B cell (primary cell): ENCODE results near the gene MAPKAP1. TPM values are rescaled to one million over a fixed set of nuclear protein-coding genes. Genes with fewer than 3 reads are reported as not detected.

Experiments
- ATAC-seq: fragments of 200-7000 bp; cut with Tn5 transposase; one replicate; pipeline ENCODE4 v1.10.0; 2021; ENCODE audit warnings: low read depth, mild to moderate bottlenecking, moderate number of reproducible peaks, moderate library complexity
- CTCF ChIA-PET: fragments of 350-600 bp; sonication (Branson Sonifier 250); formaldehyde crosslinking; loops from one replicate; lab custom pipeline; 2021; ENCODE audit warnings: antibody characterized with exemption, inconsistent platforms; lab: Charles Lee
- POLR2A ChIA-PET: fragments of 350-600 bp; sonication (Branson Sonifier 250); formaldehyde crosslinking; loops from one replicate; lab custom pipeline; 2021; ENCODE audit warnings: antibody characterized with exemption; lab: Charles Lee
- DNase-seq: peaks from one replicate; pipeline ENCODE4 v3.0.0; 2013
- H2AFZ ChIP-seq: 2 replicates; pipeline ENCODE4 v1.6.1; 2012; ENCODE audit warnings: mild to moderate bottlenecking, low read depth, low read length; ENCODE audit not compliant: insufficient read depth, poor library complexity, severe bottlenecking
- H3K27ac ChIP-seq, 2 donors: 1 replicate in 1 of 2; 2 replicates in 1 of 2; pipeline ENCODE4 v1.5.1; 2012 to 2013; ENCODE audit warnings: low read length in 2 of 2, mild to moderate bottlenecking in 2 of 2, moderate library complexity in 1 of 2
- H3K27me3 ChIP-seq, 4 experiments: fragments of 200-600 bp in 1 of 4; sonication (generic) in 1 of 4; replicated peaks in 1 of 4; 1 replicate in 2 of 4; 2 replicates in 2 of 4; pipeline versions ENCODE4 v1.6.1 to v1.7.0; 2013 to 2016; ENCODE audit warnings: low read length in 3 of 4, mild to moderate bottlenecking in 2 of 4, mixed read lengths in 1 of 4, moderate library complexity in 1 of 4; ENCODE audit not compliant: insufficient read depth in 4 of 4, control insufficient read depth in 3 of 4; ENCODE audit errors: control extremely low read depth in 1 of 4
- H3K36me3 ChIP-seq, 2 experiments: replicated peaks in 1 of 2; 1 replicate in 1 of 2; 2 replicates in 1 of 2; pipeline versions ENCODE4 v1.6.1 to v1.7.1; 2013; ENCODE audit warnings: low read length in 1 of 2; ENCODE audit not compliant: insufficient read depth in 2 of 2, control insufficient read depth in 1 of 2; ENCODE audit errors: control extremely low read depth in 1 of 2, extremely low read depth in 1 of 2
- H3K4me1 ChIP-seq, 2 donors: fragments of 200-600 bp in 1 of 2; sonication (generic) in 1 of 2; 1 replicate in 1 of 2; 2 replicates in 1 of 2; pipeline versions ENCODE4 v1.5.1 to v1.6.1; 2013 to 2017; ENCODE audit warnings: low read length in 2 of 2; ENCODE audit not compliant: control insufficient read depth in 2 of 2, insufficient read depth in 2 of 2
- H3K4me2 ChIP-seq: replicated peaks from 2 replicates; pipeline ENCODE3; 2012; ENCODE audit warnings: mild to moderate bottlenecking, low read depth, low read length; ENCODE audit not compliant: poor library complexity, severe bottlenecking
- H3K4me3 ChIP-seq, 5 experiments: fragments of 200-600 bp in 1 of 5; sonication (generic) in 1 of 5; 1 replicate in 3 of 5; 2 replicates in 2 of 5; pipeline versions ENCODE4 v1.5.1 to v1.7.0; 2011 to 2016; ENCODE audit warnings: low read length in 4 of 5, mild to moderate bottlenecking in 4 of 5, low read depth in 2 of 5, control low read depth in 1 of 5, moderate library complexity in 1 of 5; ENCODE audit not compliant: insufficient read depth in 1 of 5; ENCODE audit errors: control extremely low read depth in 1 of 5, extremely low read depth in 1 of 5
- H3K79me2 ChIP-seq: fragments of 200-600 bp; sonication (generic); one replicate; pipeline ENCODE4 v1.6.0; 2016; ENCODE audit warnings: low read length; ENCODE audit not compliant: control insufficient read depth, insufficient read depth
- H3K9ac ChIP-seq: fragments of 200-600 bp; sonication (generic); 2 replicates; pipeline ENCODE4 v1.6.1; 2017; ENCODE audit warnings: mild to moderate bottlenecking, low read length, moderate library complexity
- H3K9me3 ChIP-seq, 3 donors: one replicate each; pipeline versions ENCODE4 v1.6.1 to v1.7.1; 2013; ENCODE audit warnings: low read length in 2 of 3; ENCODE audit not compliant: control insufficient read depth in 2 of 3, insufficient read depth in 1 of 3; ENCODE audit errors: control extremely low read depth in 1 of 3
- H4K20me1 ChIP-seq: 2 replicates; pipeline ENCODE4 v1.6.0; 2012; ENCODE audit warnings: mild to moderate bottlenecking, low read length; ENCODE audit not compliant: insufficient read depth, control insufficient read depth, poor library complexity, severe bottlenecking
- H3K27ac Mint-ChIP-seq: one replicate; pipeline ENCODE4 v1.8.0; 2021; ENCODE audit warnings: mixed read lengths
- H3K27me3 Mint-ChIP-seq: one replicate; pipeline ENCODE4 v1.8.0; 2021; ENCODE audit warnings: mixed read lengths
- H3K4me1 Mint-ChIP-seq: one replicate; pipeline ENCODE4 v1.8.0; 2021; ENCODE audit warnings: mixed read lengths
- H3K4me3 Mint-ChIP-seq: one replicate; pipeline ENCODE4 v1.8.0; 2021; ENCODE audit warnings: mixed read lengths
- H3K9me3 Mint-ChIP-seq: one replicate; pipeline ENCODE4 v1.8.0; 2022; ENCODE audit warnings: mixed read lengths; ENCODE audit not compliant: insufficient read depth
- EZH2 ChIP-seq: IDR thresholded peaks from 2 replicates; pipeline ENCODE4 v1.6.1; 2012; ENCODE audit warnings: borderline replicate concordance, low read depth, mild to moderate bottlenecking, moderate library complexity, low read length; ENCODE audit not compliant: insufficient read depth, poor library complexity, severe bottlenecking
- WGBS: methylation state at CpG from one replicate; pipeline ENCODE4 v1.1.5; 2013; ENCODE audit warnings: missing lambda C conversion rate; ENCODE audit not compliant: insufficient coverage; 5-methylcytosine and 5-hydroxymethylcytosine counted together
- intact Hi-C: fragments of 100-400 bp; cut with micrococcal nuclease; formaldehyde crosslinking; loops from one replicate; pipeline ENCODE4 v1.10.0; 2022
- polyA plus RNA-seq: library from polyadenylated mRNA; depleted of rRNA; stranded (reverse); fragments of >200 nt; gene quantifications from 2 replicates; pipeline ENCODE4 v1.2.3, GENCODE V29; 2012
- total RNA-seq, 2 donors: library from RNA; stranded (reverse); fragments of 120-200 nt in 1 of 2; gene quantifications; 1 replicate in 1 of 2; 2 replicates in 1 of 2; pipeline versions ENCODE4 v1.2.3 to v1.2.4, GENCODE V29; 2013 to 2022
- TF ChIP-seq, protein P1 (sequence below): fragments of 200-600 bp; IDR thresholded peaks from one replicate; pipeline ENCODE4 v1.8.0; 2022; ENCODE audit warnings: antibody characterized with exemption, mild to moderate bottlenecking

The MAPKAP1 gene
- total and polyA plus RNA-seq, 2 donors (not counting 1 experiment from before 2014, with no cell fraction given): 51.6 to 62.4 TPM

DNA sequence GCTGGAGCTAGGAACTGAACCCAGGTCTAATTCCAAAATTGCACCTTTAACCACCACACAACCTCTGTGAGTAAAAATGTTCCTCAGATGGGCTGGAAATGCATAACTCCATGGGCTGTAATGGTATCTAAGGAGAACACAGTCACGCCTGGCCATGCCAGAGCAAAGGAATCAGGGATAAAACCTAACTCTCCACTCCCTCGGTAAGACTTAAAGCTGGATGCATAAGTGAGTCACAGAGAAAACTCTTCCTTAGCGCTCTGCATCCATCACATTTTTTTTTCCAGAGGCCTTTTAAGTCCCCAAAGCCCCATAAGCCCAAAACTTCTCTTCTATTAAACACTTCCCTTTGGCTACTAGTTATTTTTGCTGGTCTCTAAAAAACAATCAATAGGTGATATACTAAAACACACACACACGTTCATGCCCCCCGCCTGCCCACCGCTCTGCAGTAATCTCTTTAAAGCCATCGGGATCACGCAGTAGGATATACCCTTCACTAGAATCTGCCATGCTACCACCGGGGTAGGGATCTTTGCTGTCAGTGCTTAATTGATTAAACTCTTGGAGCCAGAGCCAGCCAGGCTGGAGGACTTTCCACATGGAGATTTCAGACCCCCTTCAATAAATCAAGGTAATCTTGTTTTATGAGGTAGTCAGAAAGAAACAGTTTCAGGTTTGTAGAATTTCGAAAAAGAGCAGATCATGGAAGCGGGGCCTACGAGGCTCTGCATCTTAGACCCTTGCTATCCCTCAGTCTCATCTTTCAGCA lies 212.9 kb downstream of the MAPKAP1 start:
- peaks cover 0 to 2% of the 10 kb centered on the region in 2 experiments for H3K36me3 ChIP-seq
- H3K79me2 ChIP-seq: no peaks in the 10 kb centered on the region
- no peaks in the 10 kb centered on the region for H3K9me3 ChIP-seq
- WGBS: 87% methylated on average over 6 of the region's 12 CpGs
- DNase-seq (no peak), ATAC-seq (no peak)
- no peak overlapping the region for H3K4me3 ChIP-seq
- Mint-ChIP-seq H3K9me3 (no peaks in the 10 kb centered on the region), H3K27me3 (no peaks in the 10 kb centered on the region), H3K27ac (no peak overlapping the region), H3K4me3 (no peak overlapping the region), H3K4me1 (peaks cover 25% of the 10 kb centered on the region)
- POLR2A ChIA-PET: no interaction called here
- peaks cover 4% of the 10 kb centered on the region for H4K20me1 ChIP-seq
- no peak overlapping the region for H3K27ac ChIP-seq
- peaks cover 14 to 15% of the 10 kb centered on the region in 2 donors for H3K4me1 ChIP-seq
- H3K4me2 ChIP-seq: no peak overlapping the region
- no peak overlapping the region for H2AFZ ChIP-seq
- TF ChIP-seq, protein P1, sequence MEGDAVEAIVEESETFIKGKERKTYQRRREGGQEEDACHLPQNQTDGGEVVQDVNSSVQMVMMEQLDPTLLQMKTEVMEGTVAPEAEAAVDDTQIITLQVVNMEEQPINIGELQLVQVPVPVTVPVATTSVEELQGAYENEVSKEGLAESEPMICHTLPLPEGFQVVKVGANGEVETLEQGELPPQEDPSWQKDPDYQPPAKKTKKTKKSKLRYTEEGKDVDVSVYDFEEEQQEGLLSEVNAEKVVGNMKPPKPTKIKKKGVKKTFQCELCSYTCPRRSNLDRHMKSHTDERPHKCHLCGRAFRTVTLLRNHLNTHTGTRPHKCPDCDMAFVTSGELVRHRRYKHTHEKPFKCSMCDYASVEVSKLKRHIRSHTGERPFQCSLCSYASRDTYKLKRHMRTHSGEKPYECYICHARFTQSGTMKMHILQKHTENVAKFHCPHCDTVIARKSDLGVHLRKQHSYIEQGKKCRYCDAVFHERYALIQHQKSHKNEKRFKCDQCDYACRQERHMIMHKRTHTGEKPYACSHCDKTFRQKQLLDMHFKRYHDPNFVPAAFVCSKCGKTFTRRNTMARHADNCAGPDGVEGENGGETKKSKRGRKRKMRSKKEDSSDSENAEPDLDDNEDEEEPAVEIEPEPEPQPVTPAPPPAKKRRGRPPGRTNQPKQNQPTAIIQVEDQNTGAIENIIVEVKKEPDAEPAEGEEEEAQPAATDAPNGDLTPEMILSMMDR: no peak
- no peak for TF ChIP-seq EZH2
- no peaks in the 10 kb centered on the region for H3K27me3 ChIP-seq
- CTCF ChIA-PET: no interaction called here
- no peak overlapping the region for H3K9ac ChIP-seq
- intact Hi-C loops: no loop called here

DNA sequence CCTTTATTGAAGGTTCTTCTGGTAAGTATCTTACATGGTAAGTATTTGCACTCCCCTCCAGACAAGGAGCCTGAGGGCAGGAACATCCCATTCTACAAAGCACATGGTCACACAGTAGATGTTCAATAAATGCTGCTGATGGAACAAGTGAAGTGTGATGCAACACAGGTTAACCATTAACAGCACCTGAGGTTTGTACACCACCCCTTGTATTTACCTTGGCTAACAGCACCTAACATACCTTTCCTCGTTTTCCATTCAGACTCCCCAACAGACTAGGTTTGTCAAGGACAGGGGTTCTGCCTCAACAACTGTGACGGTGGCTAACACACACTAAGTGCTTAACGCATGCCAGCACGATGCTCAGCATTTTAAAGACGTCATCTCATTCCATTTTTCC lies 213.6 kb downstream of the MAPKAP1 start:
- WGBS: 100% methylated on average over 2 of the region's 5 CpGs
- no peak overlapping the region for H3K4me3 ChIP-seq

More for the DNA sequence above, 213.6 kb downstream of the MAPKAP1 start:
- Histone ChIP-seq H3K36me3 (peaks cover 0 to 2% of the 10 kb centered on the region in 2 experiments), H3K9me3 (no peaks in the 10 kb centered on the region), H3K79me2 (no peaks in the 10 kb centered on the region), H3K27me3 (no peaks in the 10 kb centered on the region), H4K20me1 (peaks cover 4% of the 10 kb centered on the region), H3K27ac (no peak overlapping the region), H3K4me2 (no peak overlapping the region), H3K9ac (no peak overlapping the region), H3K4me1 (peaks cover 14 to 15% of the 10 kb centered on the region in 2 donors), H2AFZ (no peak overlapping the region)
- no peak overlapping the region for H3K4me3 Mint-ChIP-seq
- H3K27me3 Mint-ChIP-seq: no peaks in the 10 kb centered on the region
- DNase-seq: no peak
- CTCF ChIA-PET: interaction anchor here (1.7 kb wide), 1 partner anchor 140 kb away, joined by 3 read pairs; no protein-coding TSS in a partner anchor
- no peaks in the 10 kb centered on the region for H3K9me3 Mint-ChIP-seq
- H3K4me1 Mint-ChIP-seq: peaks cover 25% of the 10 kb centered on the region
- no peak overlapping the region for H3K27ac Mint-ChIP-seq
- intact Hi-C loops: no loop called here
- no peak for ATAC-seq
- POLR2A ChIA-PET: interaction anchor here (1.1 kb wide), 1 partner anchor 214 kb away, joined by 13 read pairs; the partner anchor contains the start of gene MAPKAP1
- TF ChIP-seq EZH2: no peak
- TF ChIP-seq, protein P1: no peak
